Endothelial cell of umbilical vein (primary cell): ENCODE measurements around the gene CMC2.

Source experiments
- EZH2 ChIP-seq: IDR thresholded peaks from 2 replicates; pipeline ENCODE4 v1.6.1; 2012; ENCODE audit warnings: borderline replicate concordance, low read depth, mild to moderate bottlenecking, moderate library complexity, low read length, inconsistent platforms; ENCODE audit not compliant: severe bottlenecking
- GATA2 ChIP-seq: IDR thresholded peaks from 2 replicates; pipeline ENCODE4 v1.7.0; 2011; ENCODE audit warnings: low read depth, mild to moderate bottlenecking, moderate library complexity, mixed read lengths, low read length; ENCODE audit not compliant: insufficient read length, insufficient read depth
- MAX ChIP-seq: IDR thresholded peaks from 2 replicates; pipeline ENCODE4 v1.6.1; 2011; ENCODE audit not compliant: insufficient read depth, insufficient read length
- POLR2A ChIP-seq: IDR thresholded peaks from 2 replicates; pipeline ENCODE4 v1.6.1; 2012; ENCODE audit warnings: low read depth, mild to moderate bottlenecking, control low read depth, low read length
- TF ChIP-seq, protein P1 (sequence below), 2 donors: IDR thresholded peaks; 1 replicate in 1 of 2; 2 replicates in 1 of 2; pipeline ENCODE4 v1.5.1; 2011; ENCODE audit warnings: low read length in 2 of 2, mild to moderate bottlenecking in 2 of 2, moderate library complexity in 2 of 2, control low read depth in 1 of 2, inconsistent platforms in 1 of 2, low read depth in 1 of 2; ENCODE audit not compliant: insufficient read depth in 1 of 2; ENCODE audit errors: extremely low read depth in 1 of 2

DNA sequence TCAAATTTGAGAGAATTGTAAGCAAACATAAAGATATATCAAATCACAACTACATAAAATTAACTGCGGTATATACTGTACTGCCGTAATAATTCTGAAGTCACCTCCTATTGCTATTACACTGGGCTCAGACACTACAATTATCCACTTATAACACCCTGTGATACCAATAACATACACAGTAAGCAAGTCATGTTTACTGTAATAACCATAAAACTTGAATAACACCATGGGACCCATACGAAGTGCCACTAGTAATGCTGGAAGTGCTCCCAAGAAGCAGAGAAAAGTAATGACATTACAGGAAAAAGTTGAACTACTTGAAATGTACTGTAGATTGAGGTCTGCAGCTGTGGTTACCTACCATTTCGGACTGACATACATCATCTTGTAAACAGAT, 24.0 kb downstream of the CMC2 start:
- no peak for TF ChIP-seq POLR2A
- TF ChIP-seq, protein P1, sequence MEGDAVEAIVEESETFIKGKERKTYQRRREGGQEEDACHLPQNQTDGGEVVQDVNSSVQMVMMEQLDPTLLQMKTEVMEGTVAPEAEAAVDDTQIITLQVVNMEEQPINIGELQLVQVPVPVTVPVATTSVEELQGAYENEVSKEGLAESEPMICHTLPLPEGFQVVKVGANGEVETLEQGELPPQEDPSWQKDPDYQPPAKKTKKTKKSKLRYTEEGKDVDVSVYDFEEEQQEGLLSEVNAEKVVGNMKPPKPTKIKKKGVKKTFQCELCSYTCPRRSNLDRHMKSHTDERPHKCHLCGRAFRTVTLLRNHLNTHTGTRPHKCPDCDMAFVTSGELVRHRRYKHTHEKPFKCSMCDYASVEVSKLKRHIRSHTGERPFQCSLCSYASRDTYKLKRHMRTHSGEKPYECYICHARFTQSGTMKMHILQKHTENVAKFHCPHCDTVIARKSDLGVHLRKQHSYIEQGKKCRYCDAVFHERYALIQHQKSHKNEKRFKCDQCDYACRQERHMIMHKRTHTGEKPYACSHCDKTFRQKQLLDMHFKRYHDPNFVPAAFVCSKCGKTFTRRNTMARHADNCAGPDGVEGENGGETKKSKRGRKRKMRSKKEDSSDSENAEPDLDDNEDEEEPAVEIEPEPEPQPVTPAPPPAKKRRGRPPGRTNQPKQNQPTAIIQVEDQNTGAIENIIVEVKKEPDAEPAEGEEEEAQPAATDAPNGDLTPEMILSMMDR (IDR thresholded peaks at IDR 0.05; ENCODE audit: extremely low read depth in 1 of 2, insufficient read depth in 1 of 2, low read depth in 1 of 2, low read length in 2 of 2): no peak
- TF ChIP-seq EZH2: no peak
- no peak for TF ChIP-seq GATA2
- TF ChIP-seq MAX: no peak
